ENCODE measurements around the gene PANK3. TPM values are rescaled to one million over a fixed set of nuclear protein-coding genes. Genes with fewer than 3 reads are reported as not detected.

PANK3 gene
- total RNA-seq, 1 experiment from 2014 or later, result 82.6 TPM

GRCh38 chr5:168599826-168600225 is 20.7 kb upstream of the PANK3 start:
- no peak overlapping the region for H3K27ac ChIP-seq (ENCODE audit: insufficient read length, low read depth, low read length)
- no peak for TF ChIP-seq CTCF (conservative IDR thresholded peaks at IDR 0.05)
- H3K4me1 Mint-ChIP-seq, result peaks cover 6 to 8% of the 10 kb centered on the region in 2 experiments

More at GRCh38 chr5:168599826-168600225, 20.7 kb upstream of the PANK3 start:
- Histone ChIP-seq H3K4me1 (ENCODE audit: insufficient read depth, low read length) (no peaks in the 10 kb centered on the region; the same call in 1 of the 2 replicates), H3K56ac (ENCODE audit: insufficient read length, low read depth, low read length) (no peak overlapping the region), H2BK12ac (ENCODE audit: insufficient read length, low read depth, low read length) (no peak overlapping the region), H2AK5ac (ENCODE audit: insufficient read length, low read length) (no peak overlapping the region), H3K14ac (ENCODE audit: insufficient read depth, low read length) (no peak overlapping the region), H3K4ac (ENCODE audit: low read depth, low read length) (no peak overlapping the region), H4K5ac (ENCODE audit: insufficient read length, low read depth, low read length) (no peak overlapping the region), H2AFZ (ENCODE audit: low read length) (no peak overlapping the region), H3K9ac (ENCODE audit: extremely low read depth, insufficient read length, low read length) (no peak overlapping the region), H2BK5ac (ENCODE audit: insufficient read length, low read length) (no peak overlapping the region), H3K23me2 (ENCODE audit: insufficient read length, low read depth, low read length, poor library complexity, severe bottlenecking) (no peaks in the 10 kb centered on the region), H3T11ph (ENCODE audit: low read length) (no peak overlapping the region), H3K27me3 (ENCODE audit: insufficient read depth, low read length) (no peaks in the 10 kb centered on the region), H2BK120ac (ENCODE audit: low read depth, low read length, poor library complexity, severe bottlenecking) (no peak overlapping the region), H4K20me1 (ENCODE audit: control insufficient read depth, insufficient read depth, insufficient read length) (no peaks in the 10 kb centered on the region), H2BK20ac (ENCODE audit: low read depth, low read length, poor library complexity, severe bottlenecking) (no peak overlapping the region), H3K4me2 (ENCODE audit: insufficient read depth, insufficient read length, low read length) (no peak overlapping the region), H4K8ac (replicated peaks; ENCODE audit: insufficient read length, low read depth, low read length) (no peak overlapping the region), H3K79me1 (ENCODE audit: insufficient read depth, low read depth, low read length, poor library complexity, severe bottlenecking) (no peaks in the 10 kb centered on the region), H3K9me3 (ENCODE audit: control insufficient read depth, low read depth, low read length) (no peaks in the 10 kb centered on the region), H3K79me2 (ENCODE audit: insufficient read depth, low read length) (no peaks in the 10 kb centered on the region), H4K91ac (ENCODE audit: insufficient read length, low read depth, low read length) (no peak overlapping the region), H2BK15ac (ENCODE audit: low read depth, low read length) (no peak overlapping the region), H3K23ac (ENCODE audit: insufficient read length, low read depth, low read length) (no peak overlapping the region), H3K18ac (ENCODE audit: insufficient read length, low read depth, low read length) (no peak overlapping the region)
- no CpG with 5 or more reads among the region's 10 CpGs for WGBS (ENCODE audit: extremely low coverage, insufficient read length, low lambda C conversion rate)
- peaks cover 37% of the 10 kb centered on the region for H3K27me3 Mint-ChIP-seq (ENCODE audit: low read depth)
- no peaks in the 10 kb centered on the region for H3K36me3 Mint-ChIP-seq (ENCODE audit: insufficient read depth in 1 of 3, low read depth in 3 of 3)
- no peak overlapping the region for H3K4me3 Mint-ChIP-seq
- no peak overlapping the region for H3K27ac Mint-ChIP-seq
- no peak for DNase-seq
- H3K9me3 Mint-ChIP-seq, result no peaks in the 10 kb centered on the region
